Rectal smooth muscle tissue (tissue), 1 donor: ENCODE measurements around the gene WHAMM.

Source experiments
- H3K27ac ChIP-seq: one replicate; pipeline ENCODE4 v1.7.0; 2013; ENCODE audit warnings: low read depth, low read length, inconsistent platforms
- H3K27me3 ChIP-seq: one replicate; pipeline ENCODE4 v1.7.0; 2013; ENCODE audit warnings: low read length; ENCODE audit not compliant: control insufficient read depth, insufficient read depth
- H3K36me3 ChIP-seq: one replicate; pipeline ENCODE4 v1.7.0; 2013; ENCODE audit warnings: low read length; ENCODE audit not compliant: control insufficient read depth, insufficient read depth
- H3K4me1 ChIP-seq: one replicate; pipeline ENCODE4 v1.7.0; 2013; ENCODE audit warnings: low read length; ENCODE audit not compliant: control insufficient read depth, insufficient read depth
- H3K4me3 ChIP-seq: one replicate; pipeline ENCODE4 v1.7.0; 2013; ENCODE audit warnings: low read length
- H3K9ac ChIP-seq: one replicate; pipeline ENCODE4 v1.7.0; 2013; ENCODE audit warnings: low read length

The WHAMM gene

DNA sequence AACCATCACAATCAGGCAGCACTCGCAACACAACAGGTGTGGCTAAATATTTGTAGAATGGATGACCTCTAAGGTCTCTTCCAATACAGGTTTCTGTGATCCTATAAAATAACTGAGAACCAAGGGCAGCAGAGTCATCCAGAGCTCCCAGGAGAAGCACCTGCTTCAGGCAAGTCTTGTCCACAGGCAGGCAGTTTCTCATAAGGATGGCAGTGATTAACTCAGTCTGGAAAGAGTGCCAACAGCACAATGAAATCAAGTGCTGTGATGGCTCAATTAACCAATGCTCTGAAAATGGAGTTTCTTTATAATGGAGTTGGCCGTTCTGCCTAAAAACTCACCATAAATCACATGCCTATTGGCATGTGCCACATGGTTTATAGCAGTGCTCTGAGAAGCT lies 72.3 kb downstream of the WHAMM start:
- no peak overlapping the region for H3K27ac ChIP-seq
- H3K27me3 ChIP-seq: no peaks in the 10 kb centered on the region
- H3K4me1 ChIP-seq: no peaks in the 10 kb centered on the region
- no peak overlapping the region for H3K9ac ChIP-seq
- no peaks in the 10 kb centered on the region for H3K36me3 ChIP-seq
- no peak overlapping the region for H3K4me3 ChIP-seq

DNA sequence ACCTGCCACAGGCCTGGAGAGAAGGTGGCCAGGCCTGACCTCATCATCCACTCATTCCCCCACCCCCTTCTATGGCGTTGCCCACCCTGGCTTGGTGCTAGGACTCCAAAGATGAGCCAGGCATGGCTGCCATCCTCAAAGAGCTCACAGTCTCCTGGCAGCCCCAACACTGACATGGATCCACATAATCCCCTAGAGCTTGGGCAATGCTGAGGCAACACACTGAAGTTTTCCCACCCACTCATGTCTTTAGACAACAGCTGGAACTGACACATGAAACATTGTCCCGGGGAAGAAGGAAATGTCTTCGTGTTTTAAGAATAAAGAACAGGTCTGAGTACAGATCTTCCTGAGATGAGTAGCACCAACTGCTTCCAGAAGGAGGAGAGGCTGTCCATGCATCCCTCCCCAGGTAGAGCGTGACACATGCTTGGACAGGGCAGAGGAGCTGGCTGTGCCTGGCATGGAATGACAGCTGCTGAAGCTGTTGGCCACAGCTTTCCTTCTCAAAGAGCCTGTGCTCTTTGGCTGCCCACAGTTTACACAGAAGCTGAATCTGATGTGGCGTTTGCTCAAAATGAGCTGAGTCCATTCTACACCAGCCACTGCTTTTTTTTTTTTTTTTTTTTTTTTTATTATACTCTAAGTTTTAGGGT lies 73.0 kb downstream of the WHAMM start:
- Histone ChIP-seq H3K27ac (no peak overlapping the region), H3K36me3 (no peaks in the 10 kb centered on the region), H3K27me3 (no peaks in the 10 kb centered on the region), H3K4me1 (no peaks in the 10 kb centered on the region), H3K9ac (no peak overlapping the region), H3K4me3 (no peak overlapping the region)
